GM10847 (cell line): Measurements from ENCODE around the gene RFTN2.

ENCODE experiments used
- POLR2A ChIP-seq: IDR thresholded peaks from 2 replicates; pipeline ENCODE4 v1.6.1; 2011; ENCODE audit not compliant: insufficient read length; ENCODE audit errors: extremely low read depth

The RFTN2 gene

GRCh38 chr2:197674591-197674990, 796 bp downstream of the RFTN2 start:
- no peak for TF ChIP-seq POLR2A

DNA sequence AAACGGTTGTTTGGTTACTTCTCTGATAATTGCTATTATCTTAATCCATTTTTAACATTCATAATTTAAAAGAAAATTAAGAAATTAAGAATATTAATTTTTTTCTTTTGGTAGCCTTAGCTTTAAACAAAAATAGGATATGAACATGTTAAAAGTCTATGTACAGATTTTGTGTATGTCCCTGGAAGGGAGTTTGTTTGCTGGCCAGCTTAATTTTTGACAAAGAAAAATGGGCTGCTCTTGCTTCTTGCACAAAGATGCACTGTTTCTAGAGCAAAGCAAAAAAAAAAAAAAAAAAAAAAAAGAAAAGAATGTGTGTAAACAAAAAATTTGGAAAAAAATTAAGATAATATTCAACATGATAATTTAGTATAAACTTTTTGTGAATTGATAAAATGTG, 1.3 kb downstream of the RFTN2 start:
- no peak for TF ChIP-seq POLR2A

DNA sequence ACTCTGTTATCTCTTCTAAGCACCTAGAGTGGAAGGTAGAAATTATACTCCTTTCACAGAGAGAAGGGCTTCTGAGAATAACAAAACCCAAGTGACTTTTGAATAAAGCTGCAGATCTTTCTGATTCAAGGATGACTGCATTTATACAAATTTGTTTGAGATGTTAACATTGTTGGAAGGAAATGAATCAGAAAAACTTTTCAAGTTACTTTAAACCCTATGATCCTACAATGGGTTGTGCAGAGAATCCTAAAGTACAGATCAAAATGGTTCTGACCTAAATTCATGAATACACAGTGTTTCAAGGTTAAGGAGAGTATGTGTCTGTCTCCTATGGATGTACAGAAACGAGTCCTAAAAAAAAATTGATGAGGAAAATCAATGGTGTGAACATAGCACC, 1.8 kb downstream of the RFTN2 start:
- TF ChIP-seq POLR2A, result no peak

DNA sequence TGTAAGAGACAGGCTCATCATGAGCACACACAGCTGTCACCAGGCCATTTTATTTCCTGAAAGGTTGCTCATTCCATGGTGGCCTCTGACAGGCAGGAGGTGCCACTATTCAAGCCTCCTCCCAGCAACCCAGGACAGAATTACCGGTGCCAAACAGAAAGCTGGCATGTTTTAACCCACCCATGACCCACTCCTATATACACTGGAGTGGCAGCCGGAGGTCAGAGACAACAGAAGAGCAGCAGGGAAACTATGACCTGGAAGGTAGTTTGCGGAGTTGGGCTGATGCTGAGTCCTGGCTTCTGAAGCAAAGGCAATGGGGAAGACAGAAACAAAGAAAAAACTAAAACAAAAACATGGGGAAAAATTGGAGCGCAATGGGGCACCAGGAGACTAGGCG, 2.3 kb downstream of the RFTN2 start:
- no peak for TF ChIP-seq POLR2A

- no peak for TF ChIP-seq POLR2A
Measured at GRCh38 chr2:197672371-197672893, 3.0 kb downstream of the RFTN2 start.

- TF ChIP-seq POLR2A, result no peak
Measured at GRCh38 chr2:197669077-197669476, 6.3 kb downstream of the RFTN2 start.

DNA sequence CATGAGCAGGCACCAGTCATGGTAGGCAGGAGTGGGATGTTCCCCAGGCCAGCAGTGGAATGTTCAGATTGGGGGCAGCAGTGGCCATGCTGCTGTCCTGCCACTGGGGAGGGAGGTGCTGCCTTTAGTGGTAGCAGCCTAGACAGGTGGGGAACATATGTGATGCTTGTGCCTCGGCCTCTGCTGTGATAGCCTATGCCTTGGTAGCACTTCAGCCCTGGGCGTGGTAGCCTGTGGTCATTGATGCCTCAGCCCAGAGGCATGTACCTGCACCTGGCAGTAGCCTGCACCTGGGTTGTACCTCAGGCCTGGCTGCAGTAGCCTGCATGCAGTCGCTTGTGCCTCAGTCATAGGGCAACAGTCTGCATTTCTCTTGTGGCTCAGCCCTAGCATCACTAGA, 7.1 kb downstream of the RFTN2 start:
- no peak for TF ChIP-seq POLR2A

- TF ChIP-seq POLR2A, result no peak
Measured at GRCh38 chr2:197666277-197666676, 9.1 kb downstream of the RFTN2 start.

DNA sequence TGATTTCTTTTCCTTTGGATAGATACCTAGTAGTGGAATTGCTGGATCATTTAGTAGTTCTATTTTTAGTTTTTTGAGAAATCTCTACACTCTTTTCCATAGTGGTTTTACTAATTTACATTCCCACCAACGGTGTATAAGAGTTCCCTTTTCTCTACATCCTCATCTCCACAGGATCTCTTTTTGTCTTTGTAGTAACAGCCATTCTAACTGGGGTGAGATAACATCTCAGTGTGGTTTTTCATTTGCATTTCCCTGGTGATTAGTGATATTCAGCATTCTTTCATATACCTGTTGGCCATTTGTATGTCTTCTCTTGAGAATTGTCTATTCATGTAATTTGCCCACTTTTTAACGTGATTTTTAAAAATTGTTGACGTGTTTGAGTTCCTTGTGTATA, 13.8 kb downstream of the RFTN2 start:
- no peak for TF ChIP-seq POLR2A

GRCh38 chr2:197657562-197657961, 17.8 kb downstream of the RFTN2 start:
- no peak for TF ChIP-seq POLR2A

DNA sequence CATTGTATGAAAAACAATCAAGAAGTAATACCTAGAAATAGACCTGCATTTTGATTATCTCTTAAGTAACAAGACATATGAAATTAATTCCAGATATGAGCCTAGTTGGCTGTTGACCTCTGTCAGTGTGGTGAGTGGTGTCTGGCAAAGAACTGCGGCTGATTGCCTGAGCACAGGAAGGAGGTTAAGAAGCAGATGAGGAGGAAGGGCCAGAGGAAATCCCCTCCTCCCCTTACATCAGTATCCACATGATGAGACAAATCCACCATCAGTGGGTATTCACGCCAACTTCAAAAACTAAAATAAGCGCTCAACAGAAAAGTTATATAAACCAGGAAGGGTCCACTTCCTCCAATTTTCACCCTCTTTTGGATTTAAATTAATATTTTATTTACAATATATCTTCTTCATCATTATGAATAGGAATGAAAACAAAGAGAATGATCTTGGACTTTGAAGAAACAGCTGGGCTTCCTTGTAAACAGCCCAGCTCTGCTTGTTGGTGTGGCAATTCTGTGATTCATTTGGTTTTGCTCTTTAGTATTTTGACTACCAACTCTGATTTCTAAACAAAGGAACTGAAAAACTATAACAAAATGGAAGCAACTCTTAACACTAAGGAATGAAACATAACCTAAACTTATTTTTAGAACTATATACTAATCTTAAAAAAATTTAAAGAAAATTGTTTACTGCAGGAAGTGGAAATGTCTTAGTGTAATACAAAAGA, 27.3 kb downstream of the RFTN2 start:
- no peak for TF ChIP-seq POLR2A

- no peak for TF ChIP-seq POLR2A
Measured at GRCh38 chr2:197641666-197642065, 33.7 kb downstream of the RFTN2 start.

DNA sequence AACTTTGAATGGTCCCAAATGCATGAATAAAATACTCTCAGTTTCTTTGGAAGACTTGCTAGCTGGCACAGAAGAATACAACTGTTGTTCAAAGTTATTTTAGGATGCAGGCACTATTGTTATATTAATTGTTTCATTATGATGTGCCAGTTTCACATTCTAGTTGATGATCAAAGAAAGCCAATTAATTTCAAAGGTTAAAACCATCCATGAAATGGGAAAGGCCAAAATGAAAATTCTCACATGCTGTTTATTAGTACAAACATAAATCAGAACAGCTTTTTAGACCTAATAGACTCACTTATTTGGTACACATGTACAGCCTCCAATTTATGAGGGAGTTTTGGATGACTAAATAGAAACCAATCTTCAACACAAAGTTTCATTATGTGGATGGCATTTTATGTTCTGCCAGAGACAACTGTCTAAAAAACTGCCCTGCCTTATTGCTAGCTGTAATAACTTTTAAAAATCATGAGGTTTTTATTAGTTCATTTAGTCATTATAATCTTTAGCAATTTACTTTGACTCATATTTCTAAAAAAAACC, 42.2 kb downstream of the RFTN2 start:
- TF ChIP-seq POLR2A, result no peak

DNA sequence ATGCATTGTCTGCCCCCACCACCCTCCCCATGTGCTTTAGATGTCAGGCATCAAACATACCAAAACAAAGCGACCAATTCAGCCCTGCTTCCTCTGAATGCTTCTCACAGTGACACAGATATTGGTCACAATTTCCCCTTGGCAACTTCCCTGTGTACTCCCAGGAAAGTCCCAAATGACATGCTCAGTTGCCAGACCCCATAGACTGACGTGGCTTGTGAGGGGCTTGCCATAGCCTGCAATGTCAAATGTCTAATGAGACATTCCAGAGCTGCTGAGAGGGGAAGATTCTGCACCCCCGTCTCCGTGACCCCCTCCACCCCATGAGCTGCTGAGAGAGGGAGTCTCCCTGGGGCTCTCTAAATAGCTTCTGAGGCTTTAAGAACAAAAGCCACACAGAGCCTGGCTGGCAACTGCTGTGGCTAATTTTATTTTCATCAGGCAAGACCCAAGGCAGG, 47.3 kb downstream of the RFTN2 start:
- TF ChIP-seq POLR2A, result no peak

GRCh38 chr2:197626965-197627625, 48.3 kb downstream of the RFTN2 start:
- no peak for TF ChIP-seq POLR2A

DNA sequence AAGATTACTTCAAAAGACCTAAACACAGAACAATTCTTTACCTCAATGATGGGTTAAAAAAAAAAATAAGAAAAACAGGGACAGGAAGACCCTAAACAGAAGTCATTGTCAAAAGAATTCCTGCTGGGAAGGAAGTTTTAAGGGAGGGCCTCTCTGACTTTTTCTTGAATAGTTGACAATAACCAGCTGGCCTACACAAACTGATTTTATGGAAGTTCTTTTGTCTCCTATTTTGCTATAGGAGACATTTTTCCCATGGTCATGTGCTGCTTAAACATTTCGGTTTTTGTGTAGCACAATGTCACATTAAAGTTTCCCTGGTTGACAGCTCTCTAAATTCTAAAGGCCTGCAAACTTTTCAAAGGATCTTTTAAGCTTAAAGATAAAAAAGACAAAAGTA, 55.3 kb downstream of the RFTN2 start:
- no peak for TF ChIP-seq POLR2A
